ENCODE measurements around the gene ARHGEF2. TPM values are rescaled to one million over a fixed set of nuclear protein-coding genes. Genes with fewer than 3 reads are reported as not detected.

The ARHGEF2 gene
- total RNA-seq, 2 experiments from 2014 or later: 147 to 150 TPM

DNA sequence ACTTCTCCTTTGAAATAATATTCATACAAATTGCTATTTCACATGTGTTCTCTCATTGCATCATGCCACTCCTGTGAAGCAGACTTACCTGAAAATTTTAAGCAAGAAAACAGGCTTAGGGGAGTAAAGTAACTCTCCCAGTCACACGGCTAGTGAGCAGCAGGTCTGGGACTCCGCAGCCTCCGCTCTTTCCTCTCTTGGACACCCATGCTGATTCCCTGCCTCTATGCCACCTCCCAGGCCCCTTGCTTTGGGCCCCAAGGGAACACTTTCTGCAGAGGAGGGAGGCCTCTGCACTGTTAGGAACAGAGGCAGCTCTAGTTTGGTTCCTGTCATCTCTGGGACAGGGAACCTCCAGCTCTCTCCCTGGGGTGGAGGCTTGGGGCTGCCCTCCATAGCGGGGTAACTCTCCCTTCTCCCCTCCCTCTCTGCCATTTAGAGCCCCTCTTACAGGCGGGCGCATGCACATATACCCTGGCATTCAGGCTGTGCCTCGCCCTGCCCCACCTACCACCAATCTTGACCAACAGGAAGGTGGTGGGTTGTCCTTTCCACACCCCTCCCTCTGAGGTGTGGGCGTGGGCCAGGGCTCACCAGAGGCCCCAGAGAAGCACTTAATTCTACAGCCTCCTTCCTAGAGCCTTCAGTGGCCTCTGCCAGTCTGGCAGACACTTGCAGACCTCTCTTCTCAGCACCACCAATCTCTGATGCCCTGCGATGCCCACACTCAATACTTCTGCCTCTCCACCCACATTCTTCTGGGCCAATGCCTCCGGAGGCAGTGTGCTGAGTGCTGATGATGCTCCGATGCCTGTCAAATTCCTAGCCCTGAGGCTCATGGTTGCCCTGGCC is 37.1 kb downstream of the ARHGEF2 start, which contains the start of gene RXFP4:
TSS of gene RXFP4 (plus strand) at position 646 of the 852 bp plus-strand sequence. CDS start at position 718, 72 bp downstream.
- intact Hi-C loops (cut with micrococcal nuclease): no loop called here
- CTCF ChIA-PET: interaction anchor here (1.2 to 7.0 kb wide), 3 partner anchors 38 to 125 kb away, joined by 6 to 121 read pairs (median 113); partner anchors contain the start of gene ARHGEF2
- POLR2A ChIA-PET: interaction anchor here (1.0 to 10.2 kb wide), 7 partner anchors 10 to 54 kb away, joined by 3 to 128 read pairs (median 5); partner anchors contain the start of gene ARHGEF2
- Mint-ChIP-seq H3K4me1 (ENCODE audit: low read depth) (peaks cover 61% of the 10 kb centered on the region), H3K27me3 (no peaks in the 10 kb centered on the region), H3K9me3 (no peaks in the 10 kb centered on the region), H3K36me3 (ENCODE audit: low read depth) (peaks cover 9% of the 10 kb centered on the region), H3K4me3 (no peak within 1 kb of the TSS), H3K27ac (peak within 1 kb of the TSS; percentile 87)
- TF ChIP-seq, protein P1, sequence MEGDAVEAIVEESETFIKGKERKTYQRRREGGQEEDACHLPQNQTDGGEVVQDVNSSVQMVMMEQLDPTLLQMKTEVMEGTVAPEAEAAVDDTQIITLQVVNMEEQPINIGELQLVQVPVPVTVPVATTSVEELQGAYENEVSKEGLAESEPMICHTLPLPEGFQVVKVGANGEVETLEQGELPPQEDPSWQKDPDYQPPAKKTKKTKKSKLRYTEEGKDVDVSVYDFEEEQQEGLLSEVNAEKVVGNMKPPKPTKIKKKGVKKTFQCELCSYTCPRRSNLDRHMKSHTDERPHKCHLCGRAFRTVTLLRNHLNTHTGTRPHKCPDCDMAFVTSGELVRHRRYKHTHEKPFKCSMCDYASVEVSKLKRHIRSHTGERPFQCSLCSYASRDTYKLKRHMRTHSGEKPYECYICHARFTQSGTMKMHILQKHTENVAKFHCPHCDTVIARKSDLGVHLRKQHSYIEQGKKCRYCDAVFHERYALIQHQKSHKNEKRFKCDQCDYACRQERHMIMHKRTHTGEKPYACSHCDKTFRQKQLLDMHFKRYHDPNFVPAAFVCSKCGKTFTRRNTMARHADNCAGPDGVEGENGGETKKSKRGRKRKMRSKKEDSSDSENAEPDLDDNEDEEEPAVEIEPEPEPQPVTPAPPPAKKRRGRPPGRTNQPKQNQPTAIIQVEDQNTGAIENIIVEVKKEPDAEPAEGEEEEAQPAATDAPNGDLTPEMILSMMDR (IDR thresholded peaks at IDR 0.05): no peak
- peak; percentile 3 for ATAC-seq
- DNase-seq: peak; percentile 32

- POLR2A ChIA-PET: interaction anchor here (0.9 to 10.2 kb wide), 8 partner anchors 11 to 273 kb away, joined by 3 to 128 read pairs (median 4); partner anchors contain the start of gene ARHGEF2
- Mint-ChIP-seq H3K27me3 (no peaks in the 10 kb centered on the region), H3K4me1 (ENCODE audit: low read depth) (peaks cover 58% of the 10 kb centered on the region), H3K27ac (peak overlapping the region; percentile 87), H3K9me3 (no peaks in the 10 kb centered on the region), H3K4me3 (no peak overlapping the region), H3K36me3 (ENCODE audit: low read depth) (peaks cover 6% of the 10 kb centered on the region)
- TF ChIP-seq, protein P1 (IDR thresholded peaks at IDR 0.05): no peak
- DNase-seq (no peak), ATAC-seq (peak; percentile 22)
- intact Hi-C loops (cut with micrococcal nuclease): no loop called here
- CTCF ChIA-PET: interaction anchor here (0.5 to 7.0 kb wide), 4 partner anchors 39 to 189 kb away, joined by 3 to 121 read pairs (median 60); partner anchors contain the start of gene ARHGEF2
Measured at GRCh38 chr1:155940482-155940992, 37.8 kb downstream of the ARHGEF2 start.

DNA sequence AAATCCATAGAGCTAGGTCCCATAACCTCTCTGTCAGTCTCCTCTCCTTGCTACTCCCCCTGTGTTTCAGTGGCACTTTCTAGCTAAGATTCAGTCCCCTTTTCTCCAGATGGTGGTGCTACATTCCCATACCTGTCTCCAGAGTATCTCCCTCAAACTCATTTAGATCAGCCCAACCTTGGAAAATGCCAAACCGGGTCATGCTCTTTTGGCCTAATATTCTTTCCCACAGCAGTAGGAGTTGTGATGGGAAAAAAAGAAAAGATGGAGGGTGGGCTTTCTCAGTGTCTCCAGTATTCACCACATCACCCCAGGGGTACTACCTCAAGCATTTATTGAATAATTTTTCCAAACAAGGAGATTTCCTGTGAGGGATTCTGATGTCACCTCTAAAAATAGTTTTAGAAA is 40.1 kb downstream of the ARHGEF2 start:
- H3K4me3 Mint-ChIP-seq: no peak overlapping the region
- H3K36me3 Mint-ChIP-seq (ENCODE audit: low read depth): no peaks in the 10 kb centered on the region
- ChIA-PET CTCF (interaction anchor here (0.6 to 7.0 kb wide), 26 partner anchors 8 to 128 kb away, joined by 3 to 121 read pairs (median 6); partner anchors contain the start of genes ARHGEF2, GON4L, SSR2 and SYT11), POLR2A (interaction anchor here (0.7 to 10.2 kb wide), 5 partner anchors 22 to 83 kb away, joined by 3 to 128 read pairs (median 4); partner anchors contain the start of genes ARHGEF2 and SSR2)
- peaks cover 41% of the 10 kb centered on the region for H3K4me1 Mint-ChIP-seq (ENCODE audit: low read depth)
- intact Hi-C loops (cut with micrococcal nuclease): loop anchor here (1.0 kb wide), 1 partner anchor 51 kb away; no protein-coding TSS in a partner anchor
- H3K9me3 Mint-ChIP-seq: no peaks in the 10 kb centered on the region
- DNase-seq (peak; percentile 47), ATAC-seq (peak; percentile 21)
- TF ChIP-seq, protein P1 (IDR thresholded peaks at IDR 0.05): peak; percentile 68
- H3K27ac Mint-ChIP-seq: peak overlapping the region; percentile 39
- H3K27me3 Mint-ChIP-seq: no peaks in the 10 kb centered on the region

GRCh38 chr1:155934936-155935590 is 43.3 kb downstream of the ARHGEF2 start:
- no peak for DNase-seq
- no peaks in the 10 kb centered on the region for H3K27me3 Mint-ChIP-seq
- intact Hi-C loops (cut with micrococcal nuclease): no loop called here
- H3K4me1 Mint-ChIP-seq (ENCODE audit: low read depth): peaks cover 39% of the 10 kb centered on the region
- TF ChIP-seq, protein P1 (IDR thresholded peaks at IDR 0.05): no peak
- H3K36me3 Mint-ChIP-seq (ENCODE audit: low read depth): peaks cover 29% of the 10 kb centered on the region
- POLR2A ChIA-PET: interaction anchor here (0.7 to 6.0 kb wide), 13 partner anchors 8 to 276 kb away, joined by 3 to 54 read pairs (median 9); partner anchors contain the start of genes ARHGEF2, RIT1 and SSR2
- H3K27ac Mint-ChIP-seq: no peak overlapping the region
- no peaks in the 10 kb centered on the region for H3K9me3 Mint-ChIP-seq
- ATAC-seq: no peak
- no peak overlapping the region for H3K4me3 Mint-ChIP-seq
- CTCF ChIA-PET: interaction anchor here (0.7 to 6.1 kb wide), 10 partner anchors 8 to 131 kb away, joined by 3 to 78 read pairs (median 6); partner anchors contain the start of gene ARHGEF2
